SIG-M5 treated with dmso at 0.1 percent for 504 hours (cell line): ENCODE measurements around the gene DEXI.
"Not testable (repeated sequence)": the region's sequence is repeated elsewhere in the genome, so short reads cannot be mapped to it uniquely, and the experiment has no call there.

ENCODE experiments used
- DNase-seq: peaks from one replicate; lab custom pipeline; 2025; ENCODE audit not compliant: unreplicated experiment; lab: John Stamatoyannopoulos, UW

Gene DEXI

DNA sequence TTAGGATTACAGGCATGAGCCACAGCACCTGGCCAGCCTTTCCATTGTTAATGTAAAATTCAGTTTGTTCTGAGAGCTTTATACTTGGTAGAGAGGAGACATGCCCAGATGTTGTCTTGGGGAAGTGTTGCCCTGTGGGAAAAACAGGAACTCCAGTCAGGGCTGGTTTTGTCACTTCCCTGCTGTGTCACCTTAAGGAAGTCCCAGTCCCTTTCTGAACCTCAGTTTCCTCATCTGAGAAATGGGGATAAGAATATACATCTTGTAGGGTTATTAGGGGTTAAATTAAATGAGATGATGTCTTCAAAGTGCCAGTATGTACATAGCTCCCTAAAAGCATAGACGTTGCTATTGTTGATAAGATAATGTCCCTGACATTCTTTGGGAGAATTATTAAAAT, 27.3 kb upstream of the DEXI start:
- no peak for DNase-seq

DNA sequence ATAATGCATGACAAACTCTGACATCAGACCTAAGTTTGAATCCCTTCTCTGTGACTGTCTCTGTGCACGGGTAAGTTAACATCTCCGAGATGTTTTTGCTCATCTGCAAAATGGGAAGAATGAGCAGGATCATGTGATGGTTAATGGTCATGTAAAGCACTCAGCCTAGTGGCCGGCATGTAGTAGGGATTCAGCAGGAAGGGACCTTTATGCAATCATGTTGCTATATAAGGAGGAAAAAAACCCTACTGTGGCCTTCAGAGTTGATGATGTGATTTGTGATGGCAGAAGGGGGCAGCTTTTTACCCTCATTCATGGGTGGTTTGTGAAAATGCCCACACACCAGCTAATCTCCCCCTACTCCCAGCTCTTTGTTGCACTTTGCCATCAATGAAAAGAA, 26.2 kb upstream of the DEXI start:
- no peak for DNase-seq

DNA sequence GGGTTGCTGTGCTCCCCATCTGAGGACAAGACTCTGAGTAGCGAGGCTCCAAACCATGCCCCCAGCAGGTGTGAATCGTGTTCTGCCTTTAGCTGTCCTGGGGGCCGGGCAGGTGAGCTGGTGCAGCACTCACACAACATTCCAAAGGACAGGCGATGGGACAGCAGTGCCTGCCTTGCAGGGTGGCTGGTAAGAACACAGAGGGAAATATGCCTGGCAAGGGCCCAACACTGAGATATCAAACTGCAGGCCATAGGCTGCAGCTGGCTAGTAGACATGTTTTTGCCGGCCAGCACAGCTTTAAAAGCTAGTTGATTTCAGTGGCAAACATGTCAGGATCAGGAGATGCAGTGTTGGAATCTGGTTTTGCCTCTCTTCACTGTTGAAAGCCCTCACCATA, 25.7 kb upstream of the DEXI start:
- DNase-seq = no peak

DNA sequence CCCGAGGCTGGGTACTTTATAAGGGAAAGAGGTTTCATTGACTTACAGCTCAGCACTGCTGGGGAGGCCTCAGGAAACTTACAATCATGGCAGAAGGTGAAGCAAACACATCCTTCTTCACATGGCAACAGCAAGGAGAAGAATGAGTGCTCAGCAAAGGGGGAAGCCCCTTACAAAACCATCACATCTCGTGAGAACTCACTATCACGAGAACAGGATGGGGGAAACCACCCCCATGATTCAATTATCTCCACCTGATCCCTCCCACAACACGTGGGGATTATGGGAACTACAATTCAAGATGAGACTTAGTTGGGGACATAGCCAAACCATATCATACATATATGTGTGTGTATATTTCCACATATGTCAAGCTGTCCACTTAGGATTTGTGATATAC, 24.3 kb upstream of the DEXI start:
- DNase-seq = not testable (repeated sequence)

DNA sequence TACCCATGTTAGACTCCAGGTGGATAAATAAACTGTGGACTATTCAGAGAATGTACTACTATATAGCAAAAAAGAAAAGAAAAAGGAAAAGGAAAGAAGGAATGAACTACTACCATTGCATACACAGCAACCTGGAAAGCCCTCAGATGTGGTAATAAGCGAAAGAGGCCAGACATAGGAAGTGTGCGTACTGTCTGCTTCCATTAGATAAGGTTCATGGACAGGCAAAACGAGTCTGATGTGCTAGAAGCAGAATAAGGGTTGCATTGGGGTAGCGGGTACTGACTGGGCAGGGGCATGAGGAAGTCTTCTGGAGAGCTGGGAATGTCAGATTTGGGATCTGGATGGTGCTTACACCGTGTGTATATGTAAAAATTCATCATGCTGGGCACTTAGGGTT, 23.9 kb upstream of the DEXI start:
- no peak for DNase-seq

DNA sequence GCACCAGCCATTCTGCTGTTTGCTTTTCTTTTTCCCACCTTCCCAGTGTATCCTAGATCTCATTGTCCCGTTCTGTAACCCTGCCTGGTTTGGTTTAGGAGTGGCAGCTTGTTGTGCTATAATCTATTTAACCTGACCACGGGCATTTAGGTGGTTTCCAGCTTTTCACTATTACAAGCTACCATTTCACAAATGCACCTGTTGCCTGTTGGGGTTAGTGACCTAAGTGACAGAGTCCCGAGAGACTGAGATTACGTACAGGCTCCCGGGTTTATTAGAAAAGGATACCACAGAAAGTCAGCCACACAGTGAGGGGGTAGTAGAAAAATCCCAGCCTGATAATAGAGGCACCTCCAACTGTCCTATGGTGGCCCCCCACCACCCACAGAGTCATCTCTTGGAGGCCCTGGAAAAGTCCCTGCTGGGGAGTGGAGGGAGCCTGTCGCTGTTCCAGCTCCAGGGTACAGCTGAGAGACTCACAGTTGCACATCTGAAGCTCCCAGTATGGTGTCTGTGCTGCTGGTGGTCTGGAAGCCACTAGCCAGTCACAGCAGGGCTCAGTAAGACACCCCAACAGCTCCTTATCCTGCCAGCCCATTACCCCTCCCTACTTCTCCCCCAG, 23.3 kb upstream of the DEXI start:
- no peak for DNase-seq

DNA sequence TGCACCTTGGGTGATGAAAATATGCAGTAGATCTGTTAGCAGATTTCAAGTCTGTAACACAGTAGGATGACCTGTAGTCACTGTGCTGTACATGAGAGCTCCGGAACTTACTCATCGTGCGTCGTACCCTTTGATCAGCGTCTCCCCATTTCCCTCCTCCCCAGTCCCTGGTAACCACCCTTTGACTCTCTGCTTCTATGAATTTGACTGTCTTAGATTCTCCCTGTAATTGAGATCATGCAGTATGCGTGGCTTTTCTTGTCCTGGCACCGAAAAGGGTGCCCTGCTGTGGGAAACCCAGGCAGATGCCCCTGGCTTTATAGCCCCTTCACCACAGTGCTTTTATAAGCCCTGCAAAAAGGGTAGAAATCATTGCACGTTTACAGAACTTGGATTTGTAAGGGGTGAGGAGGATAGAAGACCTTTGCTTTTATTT, 22.6 kb upstream of the DEXI start:
- no peak for DNase-seq

DNA sequence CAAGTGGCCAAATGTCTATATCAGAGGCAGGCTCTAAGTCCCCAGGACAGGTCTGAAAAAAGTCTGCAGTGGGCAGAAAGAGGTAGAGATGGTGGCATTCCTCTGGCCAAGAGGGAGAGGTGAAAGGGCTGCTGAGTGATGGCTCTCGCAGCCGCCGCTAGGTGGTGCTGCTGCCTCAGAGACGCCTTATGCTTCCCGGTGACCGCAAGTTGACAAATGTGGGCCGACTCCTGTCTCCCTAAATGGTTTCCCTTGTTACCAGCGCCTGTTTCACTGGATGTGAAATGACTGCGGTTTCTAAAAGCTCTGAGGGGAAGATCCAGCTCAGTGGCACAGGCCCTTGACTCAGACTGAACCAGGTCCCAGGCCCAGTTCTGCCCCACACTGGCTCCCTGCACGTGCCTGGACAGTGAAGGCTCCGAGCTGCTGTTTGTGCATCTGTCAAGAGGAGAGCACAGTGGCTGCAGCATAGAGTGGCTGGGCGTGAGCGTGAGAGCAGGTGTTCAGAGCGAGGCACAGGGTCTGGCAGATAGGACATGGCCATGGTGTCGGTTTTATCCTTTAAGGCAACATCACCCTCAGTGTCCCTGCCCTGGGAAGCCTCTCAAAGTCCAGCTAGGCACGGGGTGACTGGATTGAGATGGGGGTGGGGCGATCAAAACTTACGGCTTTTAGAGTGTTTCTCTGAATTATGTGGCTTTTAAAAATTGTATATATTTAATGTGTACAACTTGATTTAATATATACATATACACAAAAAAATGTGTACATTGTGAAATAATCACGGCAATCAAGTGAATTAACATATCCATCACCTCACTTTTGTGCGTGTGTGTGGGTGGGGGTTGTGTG, 22.0 kb upstream of the DEXI start:
- peak; percentile 78 for DNase-seq

DNA sequence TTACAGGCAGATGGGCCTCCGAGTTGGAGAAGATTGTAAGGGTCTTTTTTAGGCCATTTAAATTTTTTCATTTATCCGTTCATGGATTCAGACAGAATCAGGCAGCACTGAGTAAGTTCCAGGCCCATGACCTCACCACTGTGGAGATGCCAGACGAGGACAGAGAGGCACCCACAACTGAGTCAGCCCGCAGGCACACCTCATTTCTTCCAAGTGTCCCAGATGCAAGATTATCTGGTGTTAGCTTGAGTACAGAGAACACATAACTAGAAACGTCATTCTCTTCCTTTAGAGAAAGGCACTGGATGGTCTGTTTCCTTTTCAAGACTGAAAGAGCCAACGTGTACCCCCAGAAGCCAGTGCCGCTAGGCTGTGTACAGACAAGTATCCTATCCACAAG, 19.0 kb upstream of the DEXI start:
- DNase-seq = no peak

DNA sequence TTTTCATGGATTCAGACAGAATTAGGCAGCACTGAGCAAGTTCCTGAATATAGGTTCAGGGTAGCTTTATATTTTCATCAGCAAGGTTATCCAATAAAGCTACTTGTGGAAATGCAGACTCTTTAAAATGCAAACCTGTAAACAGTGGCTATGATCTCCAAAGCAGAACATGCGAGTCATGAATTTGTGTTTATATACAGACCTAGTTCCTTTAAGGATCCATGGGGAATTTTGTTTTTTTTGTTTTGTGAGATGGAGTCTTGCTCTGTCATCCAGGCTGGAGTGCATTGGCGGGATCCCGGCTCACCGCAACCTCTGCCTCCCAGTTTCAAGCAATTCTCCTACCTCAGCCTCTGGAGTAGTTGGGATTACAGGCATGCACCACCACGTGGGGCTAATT, 16.9 kb upstream of the DEXI start:
- no peak for DNase-seq

DNA sequence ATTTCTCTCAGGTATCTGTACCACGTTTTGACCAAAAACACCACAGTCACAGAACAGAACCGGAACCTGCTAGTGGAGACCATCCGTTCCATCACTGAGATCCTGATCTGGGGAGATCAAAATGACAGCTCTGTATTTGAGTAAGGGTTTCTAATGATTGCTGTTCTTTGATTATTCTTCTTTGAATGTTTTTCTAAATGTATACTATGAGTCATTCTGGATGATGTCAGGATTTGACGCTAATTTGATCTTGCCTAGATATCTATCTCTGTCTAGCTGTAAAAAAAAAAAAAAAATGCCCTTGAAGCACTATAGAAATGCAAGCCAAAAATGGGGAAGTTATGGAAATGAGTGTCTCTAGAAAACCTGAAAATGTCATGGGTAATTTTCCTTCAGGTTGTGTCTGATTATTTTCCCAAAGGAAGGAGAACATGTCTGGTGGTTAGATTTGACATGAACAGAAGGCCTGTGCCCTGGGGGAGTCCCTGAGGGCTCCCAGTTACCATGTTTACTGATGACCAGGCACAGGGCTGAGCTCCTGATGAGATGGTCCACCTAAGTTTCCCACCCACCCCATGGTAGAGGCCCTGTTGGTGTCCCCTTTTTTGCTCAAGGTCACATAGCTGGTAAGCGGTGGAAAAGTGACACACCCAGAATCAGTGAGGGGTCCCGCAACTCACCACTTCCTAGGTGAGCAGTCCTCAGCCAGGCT, 15.7 kb upstream of the DEXI start:
- no peak for DNase-seq

DNA sequence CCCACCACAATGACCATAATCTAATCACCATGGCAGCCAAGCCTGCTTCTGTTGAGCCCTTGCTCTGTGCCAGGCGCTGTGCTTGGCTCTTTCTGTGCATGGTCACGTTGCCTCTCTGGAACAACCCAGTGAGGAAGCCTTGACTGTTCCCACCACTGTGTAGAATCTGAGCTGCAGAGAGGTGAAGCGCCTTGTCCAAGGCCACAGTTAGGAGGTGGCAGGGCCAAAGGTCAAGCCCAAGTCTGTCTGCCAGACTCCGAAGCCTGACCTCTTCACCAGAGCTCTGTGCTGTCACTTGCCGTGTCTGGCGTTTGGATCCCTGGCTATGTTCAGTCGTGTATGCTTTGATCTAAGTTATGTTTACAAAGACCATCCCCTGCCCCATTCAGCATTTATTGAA, 12.6 kb upstream of the DEXI start:
- DNase-seq = no peak

DNA sequence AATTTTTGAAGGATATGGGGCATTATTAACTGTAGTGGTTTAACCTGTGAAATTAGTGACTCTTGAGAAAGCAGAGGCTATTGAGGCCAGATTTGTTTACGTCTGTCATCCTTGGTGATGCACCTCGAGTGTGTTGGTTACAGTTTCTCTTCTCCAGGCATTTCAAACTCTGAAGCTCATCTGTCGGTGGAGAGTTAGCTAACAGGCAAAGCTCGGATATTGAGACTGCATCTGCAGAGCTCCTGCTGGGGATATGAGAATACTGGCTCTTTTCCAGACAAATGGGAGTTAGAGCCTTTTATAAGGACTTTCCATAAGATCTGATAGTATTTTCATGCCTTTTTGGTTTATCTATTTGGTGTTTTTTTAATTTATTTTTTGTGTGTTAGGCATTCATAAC, 8.8 kb upstream of the DEXI start:
- DNase-seq = no peak

DNA sequence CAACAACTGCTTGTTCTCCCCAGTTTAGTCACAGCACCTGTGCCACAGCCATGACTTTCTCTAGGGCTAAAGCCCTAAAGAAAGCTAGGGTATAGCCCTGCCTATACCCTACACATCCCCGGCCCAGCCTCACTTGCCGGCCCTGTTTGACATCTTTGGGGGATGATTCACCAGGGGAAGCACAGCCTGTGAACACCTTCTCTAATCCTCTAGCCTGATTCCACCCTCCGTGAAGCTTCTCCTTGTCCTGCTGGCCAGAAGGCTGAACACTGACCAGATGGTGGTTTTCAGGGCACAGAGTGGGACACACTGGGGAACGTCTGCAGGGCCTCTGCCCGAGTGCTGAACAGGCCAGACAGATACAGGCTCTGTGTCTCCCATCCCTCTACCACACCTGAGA, 8.1 kb upstream of the DEXI start:
- no peak for DNase-seq

DNA sequence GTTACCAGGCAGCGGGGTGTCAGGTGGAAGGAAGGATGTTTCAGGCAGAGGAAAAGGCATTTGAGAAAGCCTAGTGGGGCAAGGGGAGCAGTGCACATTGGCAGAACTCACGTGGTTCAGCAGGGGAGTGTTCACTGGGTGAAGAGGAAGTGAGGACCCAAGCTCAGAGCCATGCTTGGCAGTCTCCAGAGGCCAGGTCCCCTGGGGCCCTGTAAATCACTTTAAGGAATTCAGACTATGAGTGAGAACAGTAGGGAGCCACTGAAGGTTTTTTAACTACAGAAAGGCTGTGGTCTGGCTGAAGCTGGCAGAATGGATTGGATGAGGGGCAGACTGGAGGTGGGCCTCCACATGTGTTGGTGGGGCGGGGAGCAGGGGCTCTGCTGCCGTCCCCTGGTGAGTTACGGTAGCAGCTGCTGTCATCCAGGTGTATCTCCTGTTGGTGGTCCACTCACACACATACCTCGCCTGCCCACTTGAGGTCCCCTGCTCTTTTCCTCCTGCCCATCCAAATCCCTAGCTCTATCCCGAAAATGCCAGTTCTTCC, 7.2 kb upstream of the DEXI start:
- peak; percentile 83 for DNase-seq

DNA sequence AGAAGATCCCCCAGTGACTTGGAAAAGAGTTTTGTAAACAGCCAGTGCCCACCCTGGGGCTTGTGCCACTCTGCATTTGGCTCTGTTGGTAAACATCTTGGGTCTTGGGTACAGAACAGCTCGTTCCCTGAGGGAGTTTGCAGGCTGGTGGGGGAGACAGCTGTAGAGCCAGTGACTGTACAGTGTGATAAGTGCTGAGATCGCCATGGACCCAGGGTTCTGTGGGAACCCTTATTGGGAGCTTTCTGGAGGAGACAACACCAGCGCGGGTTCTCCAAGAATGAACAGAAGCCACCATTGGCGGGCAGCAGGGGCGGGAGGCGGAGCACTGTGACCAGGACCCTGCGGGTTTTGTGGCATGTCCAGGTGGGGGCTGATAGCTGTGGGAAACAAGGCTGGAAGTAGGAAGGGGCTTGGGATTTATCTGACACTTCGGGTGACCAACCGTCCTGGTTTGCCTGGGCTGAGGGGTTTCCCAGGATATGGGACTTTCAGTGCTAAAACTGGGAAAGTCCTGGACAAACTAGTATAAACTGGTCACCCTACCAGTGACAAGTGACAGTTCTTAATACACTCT, 5.0 kb upstream of the DEXI start:
- no peak for DNase-seq

DNA sequence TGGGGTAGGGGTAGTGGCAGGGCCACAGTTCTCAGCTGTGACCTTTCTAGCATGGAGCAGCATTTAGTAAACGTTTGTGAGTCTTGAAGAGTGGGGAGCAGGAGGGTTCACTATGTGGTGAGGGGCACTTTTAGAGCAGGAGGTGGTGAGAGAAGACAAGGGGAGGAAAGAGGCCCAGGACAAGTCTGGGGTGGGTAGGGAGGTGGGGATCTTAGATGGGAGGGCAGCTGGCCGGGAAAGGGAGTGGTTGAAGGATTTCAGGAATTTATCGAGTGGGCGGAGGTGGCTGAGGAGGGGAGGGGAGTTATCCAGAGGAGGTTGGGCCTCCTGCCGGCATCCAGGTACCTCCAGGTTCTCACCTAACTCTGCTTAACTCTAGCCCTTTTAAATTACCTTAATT, 4.0 kb upstream of the DEXI start:
- DNase-seq = no peak

DNA sequence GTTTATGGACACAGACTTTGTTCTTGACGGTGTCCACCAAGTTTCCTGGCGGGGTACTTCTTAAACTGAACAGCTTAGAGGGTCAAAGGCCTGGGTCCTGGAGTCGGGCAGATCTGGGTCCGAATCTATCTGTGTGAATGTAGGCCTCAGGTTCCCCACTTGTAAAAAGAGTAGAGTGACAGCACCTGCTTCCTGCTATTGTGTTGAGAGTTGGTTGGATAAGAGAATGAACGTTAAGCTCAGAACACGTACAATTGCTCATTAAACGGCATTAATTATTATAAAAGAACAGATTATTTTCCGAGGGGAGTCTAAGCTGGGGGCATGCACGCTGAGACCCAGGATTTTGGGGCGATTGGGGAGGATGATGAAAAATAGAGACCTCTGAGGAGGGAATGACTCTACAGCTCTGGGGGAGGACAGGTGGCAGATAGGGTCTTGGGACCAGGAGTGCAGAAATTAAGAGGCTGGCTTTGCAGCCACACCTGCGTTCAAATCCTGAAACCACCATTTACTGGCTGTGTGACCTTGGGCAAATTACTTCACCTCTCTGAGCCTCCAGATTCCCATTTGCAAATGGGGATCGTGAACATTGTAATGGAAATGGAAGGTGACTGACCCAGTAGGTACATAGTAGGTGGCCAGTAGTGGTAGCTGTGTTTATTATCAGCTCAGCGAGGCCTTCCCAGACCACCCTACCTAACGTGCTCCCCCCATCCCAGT, 3.0 kb upstream of the DEXI start:
- DNase-seq = no peak

DNA sequence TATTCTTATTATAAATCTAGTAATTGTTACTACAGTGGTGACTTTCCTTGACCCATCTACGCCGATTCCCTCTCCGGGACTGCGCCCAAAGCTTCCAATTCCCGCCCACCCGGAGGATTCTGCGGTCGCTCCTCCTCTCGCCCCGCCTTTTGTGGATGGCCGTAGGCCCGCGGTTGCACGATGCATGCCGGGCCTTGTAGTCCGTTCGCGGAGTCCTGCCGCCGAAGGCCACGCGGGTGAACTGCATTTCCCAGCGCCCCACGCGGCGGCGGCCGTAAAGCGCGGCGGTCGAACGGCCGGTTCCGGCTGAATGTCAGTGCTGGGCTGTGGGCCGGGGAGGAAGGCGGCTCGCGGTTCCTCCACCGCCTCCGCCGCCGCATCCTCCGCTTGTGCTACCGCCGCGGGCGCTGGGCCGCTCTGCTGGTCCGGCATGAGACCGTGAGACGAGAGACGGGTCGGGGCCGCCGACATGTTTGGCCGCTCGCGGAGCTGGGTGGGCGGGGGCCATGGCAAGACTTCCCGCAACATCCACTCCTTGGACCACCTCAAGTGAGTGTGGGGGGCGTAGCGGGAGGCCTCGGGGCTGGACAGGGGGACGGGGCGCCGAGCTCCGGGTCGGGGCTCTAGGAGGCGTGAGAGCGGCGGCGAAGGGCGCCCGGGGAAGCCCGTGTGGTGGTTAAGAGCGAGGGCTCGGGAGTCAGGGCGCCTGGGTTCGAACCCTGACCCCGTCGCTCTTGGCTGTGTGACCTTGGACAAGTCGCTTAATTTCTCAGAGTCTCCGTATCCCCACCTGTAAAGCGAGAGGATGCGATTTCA, 2.2 kb upstream of the DEXI start, which contains the start of gene CLEC16A:
Gene CLEC16A, plus strand, starts transcription at position 316 of the 816 bp plus-strand sequence. Its CDS starts 154 bp downstream, at position 470.
- DNase-seq = peak; percentile 87

DNA sequence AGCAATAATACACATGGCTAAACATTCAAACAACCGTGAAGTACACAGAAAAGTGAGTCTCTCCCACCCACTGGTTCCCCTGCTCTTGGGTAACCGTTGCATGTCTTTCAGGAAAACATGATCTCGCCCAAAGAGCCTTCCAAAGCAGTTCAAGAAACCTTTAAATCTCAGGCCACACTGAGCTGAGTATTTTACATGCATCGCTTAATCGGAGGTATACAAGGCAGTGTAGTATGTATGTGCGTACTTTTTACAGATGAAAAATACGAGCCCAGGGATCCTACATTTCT, 741 bp upstream of the DEXI start:
- DNase-seq = no peak
